HG02798 (cell line): ENCODE results near the gene ME3.
"Not testable (repeated sequence)": the region's sequence is repeated elsewhere in the genome, so short reads cannot be mapped to it uniquely, and the experiment has no call there.

ENCODE experiments used
- ATAC-seq: cut with Tn5 transposase; IDR thresholded peaks from one replicate; pipeline ENCODE4 v1.9.1; 2021; ENCODE audit warnings: mild to moderate bottlenecking; ENCODE audit not compliant: unreplicated experiment, poor library complexity

ME3 gene

DNA sequence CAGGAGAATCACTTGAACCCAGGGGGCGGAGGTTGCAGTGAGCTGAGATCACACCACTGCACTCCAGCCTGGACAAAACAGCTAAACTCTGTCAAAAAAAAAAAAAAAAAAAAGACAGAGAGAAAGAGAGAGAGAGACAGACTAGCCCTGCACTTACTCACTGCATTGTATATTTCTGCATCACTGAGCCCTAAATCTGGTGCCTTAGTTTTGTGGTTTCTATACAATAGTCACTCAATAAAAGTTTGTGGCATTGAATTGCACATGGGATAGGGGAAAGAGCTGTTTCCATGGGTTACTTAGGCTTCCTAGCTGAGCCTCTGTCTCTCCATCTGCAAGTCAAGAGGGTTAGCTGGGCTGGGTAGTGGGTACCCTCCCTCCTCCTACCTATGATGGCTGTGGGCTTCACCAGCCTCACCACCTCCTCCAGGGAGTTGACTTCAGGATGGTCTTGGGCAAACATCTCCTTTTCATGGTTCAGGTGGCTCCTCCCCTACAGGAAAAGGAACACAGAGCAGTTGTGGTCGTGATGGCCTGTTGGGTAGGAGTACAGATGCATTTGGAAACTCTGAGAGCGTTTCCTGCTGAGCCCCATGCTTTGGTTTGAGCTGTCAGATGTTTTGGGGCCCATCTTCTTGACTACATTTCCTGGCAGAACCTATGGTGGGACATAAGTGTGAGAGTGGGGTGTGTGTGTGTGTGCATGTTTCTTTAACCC lies 224.5 kb downstream of the ME3 start:
- no peak for ATAC-seq

DNA sequence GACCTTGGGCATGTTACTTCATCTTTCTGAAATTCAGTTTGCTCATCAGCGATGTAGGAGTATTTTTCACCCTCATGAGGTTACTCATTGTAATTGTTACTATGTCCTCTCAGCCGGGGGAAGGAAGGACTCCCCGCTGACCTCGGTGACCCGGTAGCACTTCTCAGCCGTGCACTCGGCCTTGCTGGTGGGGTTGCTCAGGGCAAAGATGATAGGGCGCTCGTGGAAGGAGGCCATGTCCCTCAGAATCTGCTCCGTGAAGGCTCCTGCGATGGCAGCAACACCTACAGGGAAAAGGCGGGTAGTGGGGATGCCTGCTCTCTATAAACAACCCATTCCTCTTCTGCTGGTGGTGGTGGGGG lies 225.5 kb downstream of the ME3 start:
- no peak for ATAC-seq

- no peak for ATAC-seq
Observed at GRCh38 chr11:86446163-86446923, 226.1 kb downstream of the ME3 start.

DNA sequence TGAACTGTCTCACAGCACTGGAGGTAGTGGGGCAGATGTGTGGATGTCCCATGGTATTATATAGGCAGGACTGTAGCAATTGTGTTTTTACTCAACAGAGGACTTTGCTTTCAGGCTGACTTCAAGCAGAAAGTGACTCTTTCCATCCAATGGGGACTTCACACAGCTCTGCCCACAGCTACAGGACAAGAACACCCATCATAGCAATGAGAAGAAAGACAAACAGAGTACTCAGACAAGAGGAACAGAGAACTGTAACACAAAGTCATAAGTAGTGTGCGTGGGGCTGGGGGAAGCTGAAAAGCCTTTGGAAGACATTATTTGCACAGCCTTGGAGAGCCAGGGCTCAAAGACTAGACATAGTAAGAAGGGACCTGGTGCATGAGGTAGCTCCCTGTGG lies 227.4 kb downstream of the ME3 start:
- peak; percentile 36 for ATAC-seq

- no peak for ATAC-seq
Observed at GRCh38 chr11:86443415-86443814, 229.0 kb downstream of the ME3 start.

GRCh38 chr11:86442827-86443226 lies 229.6 kb downstream of the ME3 start:
- ATAC-seq = no peak

DNA sequence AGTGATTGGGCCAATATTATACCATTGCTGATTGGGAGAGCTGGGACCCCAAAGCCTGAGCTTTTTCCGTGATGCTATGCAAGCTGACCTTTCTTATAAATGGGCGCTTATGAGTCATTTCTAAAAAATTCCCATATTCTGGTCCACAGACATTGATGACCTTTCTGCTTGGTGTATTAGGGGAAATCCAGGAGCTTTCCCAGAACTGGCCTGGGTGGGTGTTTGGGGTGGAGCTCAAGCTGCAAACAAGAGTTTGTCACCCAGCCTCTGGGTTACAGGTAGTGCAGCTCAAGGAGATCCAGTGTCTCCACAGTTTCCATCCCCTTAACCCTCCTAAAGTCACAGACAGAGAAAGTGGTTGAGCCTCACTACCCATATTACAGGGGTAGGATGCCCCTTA lies 230.0 kb downstream of the ME3 start:
- no peak for ATAC-seq

- no peak for ATAC-seq
Observed at GRCh38 chr11:86440843-86441242, 231.6 kb downstream of the ME3 start.

- ATAC-seq = no peak
Observed at GRCh38 chr11:86440305-86440716, 232.1 kb downstream of the ME3 start.

- ATAC-seq = no peak
Observed at GRCh38 chr11:86438685-86439084, 233.7 kb downstream of the ME3 start.

GRCh38 chr11:86435711-86436110 lies 236.7 kb downstream of the ME3 start:
- ATAC-seq = no peak

DNA sequence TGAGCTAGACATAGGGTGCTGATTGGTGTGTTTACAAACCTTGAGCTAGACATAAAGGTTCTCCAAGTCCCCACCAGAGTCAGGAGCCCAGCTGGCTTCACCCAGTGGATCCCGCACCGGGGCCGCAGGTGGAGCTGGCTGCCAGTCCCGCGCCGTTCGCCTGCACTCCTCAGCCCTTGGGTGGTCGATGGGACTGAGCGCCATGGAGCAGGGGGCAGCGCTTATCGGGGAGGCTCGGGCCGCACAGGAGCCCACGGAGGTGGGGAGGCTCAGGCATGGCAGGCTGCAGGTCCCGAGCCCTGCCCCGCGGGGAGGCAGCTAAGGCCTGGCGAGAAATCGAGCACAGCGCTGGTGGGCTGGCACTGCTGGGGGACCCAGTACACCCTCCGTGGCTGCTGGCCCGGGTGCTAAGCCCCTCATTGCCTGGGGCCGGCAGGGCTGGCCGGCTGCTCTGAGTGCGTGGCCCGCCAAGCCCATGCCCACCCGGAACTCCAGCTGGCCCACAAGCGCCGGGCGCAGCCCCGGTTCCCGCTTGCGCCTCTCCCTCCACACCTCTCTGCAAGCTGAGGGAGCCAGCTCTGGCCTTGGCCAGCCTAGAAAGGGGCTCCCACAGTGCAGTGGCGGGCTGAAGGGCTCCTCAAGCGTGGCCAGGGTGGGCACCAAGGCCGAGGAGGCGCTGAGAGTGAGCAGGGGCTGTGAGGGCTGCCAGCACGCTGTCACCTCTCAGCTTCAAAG lies 238.9 kb downstream of the ME3 start:
- not testable (repeated sequence) for ATAC-seq

GRCh38 chr11:86431258-86431657 lies 241.2 kb downstream of the ME3 start:
- no peak for ATAC-seq

DNA sequence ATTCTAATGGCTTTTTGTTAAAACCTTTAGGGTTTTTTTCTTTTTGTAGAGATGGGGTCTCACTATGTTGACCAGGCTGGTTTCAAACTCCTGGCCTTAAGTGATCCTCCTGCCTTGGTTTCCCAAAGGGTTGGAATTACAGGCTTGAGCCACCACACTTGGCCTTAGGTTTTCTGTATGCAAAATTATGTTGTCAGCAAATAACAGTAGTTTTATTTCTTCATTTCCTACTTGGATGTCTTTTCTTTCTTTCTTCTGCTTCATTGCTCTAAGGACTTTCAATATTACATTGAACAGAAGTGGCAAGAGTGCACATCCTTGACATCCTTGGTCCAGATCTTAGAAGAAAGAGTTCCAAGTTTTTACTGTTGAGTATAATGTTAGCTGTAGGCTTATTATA lies 245.0 kb downstream of the ME3 start:
- ATAC-seq = no peak

DNA sequence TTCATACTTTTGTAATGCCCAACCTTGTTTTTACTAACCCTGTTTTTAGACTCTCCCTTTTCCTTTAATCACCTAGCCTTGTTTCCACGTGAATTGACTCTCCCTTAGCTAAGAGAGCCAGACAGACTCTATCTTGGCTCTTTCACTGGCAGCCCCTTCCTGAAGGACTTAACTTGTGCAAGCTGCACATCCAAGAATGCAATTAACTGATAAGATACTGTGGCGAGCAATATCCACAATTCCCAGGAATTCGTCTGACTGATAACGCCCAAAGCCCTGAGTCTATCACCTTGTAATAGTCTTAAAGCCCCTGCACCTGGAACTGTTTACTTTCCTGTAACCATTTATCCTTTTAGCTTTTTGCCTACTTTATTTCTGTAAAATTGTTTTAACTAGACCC lies 248.9 kb downstream of the ME3 start:
- ATAC-seq = not testable (repeated sequence)

DNA sequence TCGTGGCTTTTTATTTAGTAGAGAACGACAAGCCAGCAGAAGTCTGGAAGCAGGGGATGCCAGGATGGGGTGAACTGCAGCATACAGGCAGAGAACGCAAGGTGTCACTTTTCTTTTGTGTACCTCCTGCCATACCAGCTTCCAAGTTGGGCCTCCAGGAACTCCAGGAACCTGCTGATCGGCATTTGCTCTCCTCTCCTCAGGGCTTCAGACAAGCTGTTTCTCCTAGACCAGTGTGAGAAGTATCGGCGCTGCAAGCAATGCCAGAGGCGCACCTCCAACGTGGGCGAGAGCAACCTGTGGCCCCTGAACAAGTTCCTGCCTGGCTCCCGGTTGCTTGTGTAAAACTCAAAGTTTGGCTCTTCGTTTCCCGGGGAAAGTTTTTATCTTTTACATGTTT lies 250.0 kb downstream of the ME3 start:
- ATAC-seq = no peak

- ATAC-seq = no peak
Observed at GRCh38 chr11:86421946-86422345, 250.5 kb downstream of the ME3 start.

DNA sequence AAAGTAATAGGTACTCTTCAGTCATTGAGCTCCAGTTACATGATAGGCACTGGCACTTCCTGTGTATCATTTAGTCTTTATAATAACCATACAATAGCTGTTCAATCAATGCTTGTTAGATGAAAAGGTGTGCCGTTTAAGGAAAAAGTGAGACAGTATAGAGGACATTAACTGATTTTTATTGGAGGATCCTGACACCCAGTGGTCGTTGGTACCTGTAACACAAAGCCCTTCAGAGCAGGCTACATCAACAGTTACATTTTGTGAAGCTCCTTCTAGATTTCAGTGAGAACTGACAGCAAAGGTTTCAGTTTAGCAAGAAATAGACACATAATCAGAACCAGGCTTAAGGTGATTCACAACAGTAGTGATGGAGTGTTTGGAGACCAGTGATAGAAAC lies 253.5 kb downstream of the ME3 start:
- ATAC-seq = no peak

DNA sequence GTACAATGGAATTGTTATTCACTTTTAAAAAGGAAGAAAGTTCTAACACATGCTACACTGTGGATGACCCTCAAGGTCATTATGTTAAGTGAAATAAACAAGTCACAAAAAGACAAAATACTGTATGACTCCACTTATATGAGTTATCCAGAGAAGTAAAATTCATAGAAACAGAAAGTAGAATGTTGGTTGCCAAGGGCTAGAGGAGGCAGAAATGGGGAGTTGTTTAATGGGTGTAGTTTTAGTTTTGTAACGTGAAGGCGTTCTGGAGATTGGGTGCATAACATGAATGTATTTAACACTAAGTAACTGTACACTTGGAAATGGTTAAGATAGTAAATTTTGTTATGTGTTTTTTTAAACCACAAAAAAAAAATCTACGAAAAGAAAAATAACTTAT lies 253.9 kb downstream of the ME3 start:
- ATAC-seq = no peak

GRCh38 chr11:86418106-86418505 lies 254.3 kb downstream of the ME3 start:
- ATAC-seq = no peak

DNA sequence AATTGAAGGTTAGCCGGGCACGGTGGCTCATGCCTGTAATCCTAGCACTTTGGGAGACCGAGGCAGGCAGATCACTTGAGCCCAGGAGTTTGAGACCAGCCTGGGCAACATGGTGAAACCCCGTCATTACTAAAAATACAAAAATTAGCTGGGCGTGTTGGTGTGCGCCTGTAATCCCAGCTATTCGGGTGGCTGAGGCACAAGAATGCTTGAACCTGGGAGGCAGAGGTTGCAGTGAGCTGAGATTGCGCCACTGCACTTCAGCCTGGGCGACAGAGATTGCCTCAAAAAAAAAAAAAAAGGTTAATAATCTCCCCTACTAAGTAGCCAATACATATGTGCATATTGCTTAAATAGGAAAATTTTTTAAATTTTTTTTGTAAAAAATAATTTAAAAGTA lies 255.5 kb downstream of the ME3 start:
- not testable (repeated sequence) for ATAC-seq
